ENCODE data around the gene OGDHL.

DNA sequence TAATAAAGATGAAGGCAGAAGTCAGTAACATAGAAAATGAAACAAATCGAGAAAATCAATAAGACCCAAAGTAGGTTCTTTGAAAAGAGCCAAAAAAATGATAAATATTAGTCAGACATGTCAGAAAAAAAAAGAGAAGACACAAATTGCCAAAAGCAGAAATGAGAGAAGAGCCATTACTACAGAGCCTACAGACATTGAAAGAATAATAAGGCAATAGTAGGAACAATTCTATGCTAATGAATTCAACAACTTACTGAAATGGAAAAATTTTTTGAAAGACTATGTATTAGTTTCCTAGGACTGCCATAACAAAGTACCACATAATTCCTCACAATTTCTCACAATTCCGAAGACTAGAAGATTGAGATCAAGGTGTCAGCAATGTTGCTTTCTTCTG, 35.5 kb downstream of the OGDHL start:
- no peak for TF ChIP-seq TAF1 (IDR thresholded peaks at IDR 0.05; ENCODE audit: borderline replicate concordance, low read depth, low read length)
- no peak for TF ChIP-seq POLR2A (IDR thresholded peaks at IDR 0.05; ENCODE audit: low read depth, low read length)
- no peak for TF ChIP-seq POLR2AphosphoS5 (IDR thresholded peaks at IDR 0.05; ENCODE audit: low read depth, low read length)
